Fibroblast of mammary gland (primary cell): ENCODE results near the gene ZC3H18.

Experiments used
- DNase-seq: peaks from one replicate; pipeline ENCODE4 v3.0.0-alpha.2; 2010; ENCODE audit warnings: low read depth
- H3K4me3 ChIP-seq: 2 replicates; pipeline ENCODE4 v1.5.1; 2011; ENCODE audit warnings: low read depth, mild to moderate bottlenecking, low read length, moderate library complexity; ENCODE audit not compliant: control insufficient read depth
- CTCF ChIP-seq: conservative IDR thresholded peaks from 2 replicates; pipeline ENCODE4 v1.5.1; 2011; ENCODE audit warnings: low read depth, low read length, inconsistent platforms; ENCODE audit not compliant: control insufficient read depth, insufficient read depth

Gene ZC3H18

GRCh38 chr16:88645455-88645854, 75.3 kb downstream of the ZC3H18 start:
- no peak for DNase-seq
- H3K4me3 ChIP-seq: no peak overlapping the region
- TF ChIP-seq CTCF: no peak

- no peak overlapping the region for H3K4me3 ChIP-seq
- DNase-seq: no peak
- TF ChIP-seq CTCF: no peak
Measured at GRCh38 chr16:88645941-88646340, 75.7 kb downstream of the ZC3H18 start.

- no peak for TF ChIP-seq CTCF
- DNase-seq: no peak
- no peak overlapping the region for H3K4me3 ChIP-seq
Measured at GRCh38 chr16:88646345-88647034, 76.3 kb downstream of the ZC3H18 start.

- DNase-seq: no peak
- no peak for TF ChIP-seq CTCF
- H3K4me3 ChIP-seq: no peak overlapping the region
Measured at GRCh38 chr16:88647178-88648070, 77.2 kb downstream of the ZC3H18 start.

GRCh38 chr16:88649195-88649923, 79.2 kb downstream of the ZC3H18 start:
- H3K4me3 ChIP-seq: no peak overlapping the region
- DNase-seq: no peak
- no peak for TF ChIP-seq CTCF

GRCh38 chr16:88649924-88650748, 79.9 kb downstream of the ZC3H18 start:
- DNase-seq: no peak
- TF ChIP-seq CTCF: no peak
- H3K4me3 ChIP-seq: peak overlapping the region; percentile 53
